OCI-LY3 (cell line): ENCODE results near the gene MYL12B.
A peak's percentile ranks its signal among the peaks of the same experiment; 100 is the strongest.
"Not testable (repeated sequence)": the region's sequence is repeated elsewhere in the genome, so short reads cannot be mapped to it uniquely, and the experiment has no call there.

Experiments
- H2AFZ ChIP-seq: fragments of 200-600, 300-600 bp; shearing (Covaris generic); 2 replicates; pipeline ENCODE4 v1.6.0; 2014; ENCODE audit warnings: antibody characterized with exemption, low read depth, low read length
- H3K27ac ChIP-seq: fragments of 200-600, 300-600 bp; sonication (generic); 2 replicates; pipeline ENCODE4 v1.5.1; 2014; ENCODE audit warnings: mild to moderate bottlenecking, low read length, moderate library complexity, mixed read lengths
- H3K27me3 ChIP-seq: fragments of 200-600, 300-600 bp; sonication (generic); 2 replicates; pipeline ENCODE4 v1.6.1; 2014; ENCODE audit warnings: low read depth, low read length, mixed read lengths
- H3K36me3 ChIP-seq: fragments of 200-600, 300-600 bp; sonication (generic); replicated peaks from 2 replicates; pipeline ENCODE3; 2014; ENCODE audit warnings: low read depth, low read length, mixed read lengths
- H3K4me1 ChIP-seq: fragments of 300-600, 200-600 bp; sonication (generic); 2 replicates; pipeline ENCODE4 v1.6.1; 2014; ENCODE audit warnings: low read length, mixed read lengths
- H3K4me2 ChIP-seq: fragments of 200-600, 300-600 bp; sonication (generic); 2 replicates; pipeline ENCODE4 v1.6.1; 2014; ENCODE audit warnings: low read length, mixed read lengths
- H3K4me3 ChIP-seq: fragments of 300-600, 200-600 bp; sonication (generic); 2 replicates; pipeline ENCODE4 v1.5.1; 2014; ENCODE audit warnings: antibody characterized with exemption, mild to moderate bottlenecking, low read length, moderate library complexity
- H3K79me2 ChIP-seq: fragments of 300-600, 200-600 bp; shearing (Covaris generic); 2 replicates; pipeline ENCODE4 v1.6.1; 2014; ENCODE audit warnings: mild to moderate bottlenecking, low read length, mixed read lengths
- H3K9ac ChIP-seq: fragments of 300-600, 200-600 bp; shearing (Covaris generic); 2 replicates; pipeline ENCODE4 v1.6.0; 2014; ENCODE audit warnings: mild to moderate bottlenecking, low read length, moderate library complexity
- H3K9me3 ChIP-seq: fragments of 200-600, 300-600 bp; shearing (Covaris generic); 2 replicates; pipeline ENCODE4 v1.6.1; 2014; ENCODE audit warnings: low read length, mixed read lengths; ENCODE audit not compliant: insufficient read depth
- H4K20me1 ChIP-seq: fragments of 200-600, 300-600 bp; sonication (generic); 2 replicates; pipeline ENCODE4 v1.6.1; 2016; ENCODE audit warnings: low read length, mixed read lengths; ENCODE audit not compliant: insufficient read depth
- EZH2phosphoT487 ChIP-seq: fragments of 200-600 bp; shearing (Covaris generic); IDR thresholded peaks from 2 replicates; pipeline ENCODE4 v1.6.1; 2018; ENCODE audit warnings: antibody characterized with exemption, mixed run types, low read depth
- TF ChIP-seq, protein P1 (sequence below): fragments of 200-600, 300-600 bp; sonication (generic); IDR thresholded peaks from 2 replicates; pipeline ENCODE4 v1.5.1; 2014; ENCODE audit warnings: antibody characterized with exemption, low read length, low read depth

MYL12B gene

DNA sequence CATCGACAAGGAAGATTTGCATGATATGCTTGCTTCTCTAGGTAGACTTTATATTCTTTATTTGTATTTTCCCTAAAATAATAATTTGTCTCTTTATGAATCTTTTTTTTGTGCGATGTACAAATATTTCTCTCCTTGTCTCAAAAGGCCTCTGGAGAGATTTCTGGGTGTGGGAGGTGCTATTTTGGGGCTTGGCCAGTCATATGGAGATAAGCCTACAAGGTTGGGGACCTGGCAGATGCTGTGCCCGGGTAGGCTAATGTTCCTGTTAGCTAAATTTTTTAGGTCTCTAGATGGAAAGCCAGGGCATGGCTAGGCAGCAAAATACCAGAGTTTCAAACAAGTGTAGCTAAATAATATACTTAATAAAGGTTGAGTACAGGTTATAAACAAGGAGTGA is 11.1 kb downstream of the MYL12B start:
- Histone ChIP-seq H3K4me2 (no peak overlapping the region), H3K9ac (no peak overlapping the region), H3K4me3 (no peak overlapping the region), H3K4me1 (peaks cover 24% of the 10 kb centered on the region), H3K27me3 (no peaks in the 10 kb centered on the region), H3K9me3 (no peaks in the 10 kb centered on the region), H2AFZ (no peak overlapping the region), H3K27ac (no peak overlapping the region), H3K79me2 (peaks cover 45% of the 10 kb centered on the region), H3K36me3 (peaks cover 31% of the 10 kb centered on the region), H4K20me1 (peaks cover 25% of the 10 kb centered on the region; the same call in 1 of the 2 replicates)
- TF ChIP-seq EZH2phosphoT487: no peak
- TF ChIP-seq, protein P1, sequence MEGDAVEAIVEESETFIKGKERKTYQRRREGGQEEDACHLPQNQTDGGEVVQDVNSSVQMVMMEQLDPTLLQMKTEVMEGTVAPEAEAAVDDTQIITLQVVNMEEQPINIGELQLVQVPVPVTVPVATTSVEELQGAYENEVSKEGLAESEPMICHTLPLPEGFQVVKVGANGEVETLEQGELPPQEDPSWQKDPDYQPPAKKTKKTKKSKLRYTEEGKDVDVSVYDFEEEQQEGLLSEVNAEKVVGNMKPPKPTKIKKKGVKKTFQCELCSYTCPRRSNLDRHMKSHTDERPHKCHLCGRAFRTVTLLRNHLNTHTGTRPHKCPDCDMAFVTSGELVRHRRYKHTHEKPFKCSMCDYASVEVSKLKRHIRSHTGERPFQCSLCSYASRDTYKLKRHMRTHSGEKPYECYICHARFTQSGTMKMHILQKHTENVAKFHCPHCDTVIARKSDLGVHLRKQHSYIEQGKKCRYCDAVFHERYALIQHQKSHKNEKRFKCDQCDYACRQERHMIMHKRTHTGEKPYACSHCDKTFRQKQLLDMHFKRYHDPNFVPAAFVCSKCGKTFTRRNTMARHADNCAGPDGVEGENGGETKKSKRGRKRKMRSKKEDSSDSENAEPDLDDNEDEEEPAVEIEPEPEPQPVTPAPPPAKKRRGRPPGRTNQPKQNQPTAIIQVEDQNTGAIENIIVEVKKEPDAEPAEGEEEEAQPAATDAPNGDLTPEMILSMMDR: no peak

DNA sequence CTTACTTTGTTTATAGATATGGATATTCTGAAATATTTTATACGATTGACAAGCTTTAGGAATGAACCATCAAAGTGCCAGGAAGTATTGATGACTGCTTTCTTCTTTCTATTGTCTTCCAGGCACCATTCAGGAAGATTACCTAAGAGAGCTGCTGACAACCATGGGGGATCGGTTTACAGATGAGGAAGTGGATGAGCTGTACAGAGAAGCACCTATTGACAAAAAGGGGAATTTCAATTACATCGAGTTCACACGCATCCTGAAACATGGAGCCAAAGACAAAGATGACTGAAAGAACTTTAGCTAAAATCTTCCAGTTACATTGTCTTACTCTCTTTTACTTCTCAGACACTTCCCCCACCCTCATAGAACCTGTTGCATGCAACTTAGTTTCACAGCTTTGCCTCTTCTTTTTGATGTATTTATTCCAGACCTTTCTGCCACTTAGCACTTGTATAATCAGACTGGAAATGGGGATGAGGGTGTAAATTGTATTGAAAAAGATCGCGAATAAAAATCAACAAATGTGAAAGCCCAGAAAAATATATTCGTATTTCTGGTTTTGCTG is 15.8 kb downstream of the MYL12B start:
- H3K79me2 ChIP-seq, H3K4me3 ChIP-seq, H3K9me3 ChIP-seq, H3K27ac ChIP-seq, H3K27me3 ChIP-seq, H2AFZ ChIP-seq, H3K9ac ChIP-seq, H4K20me1 ChIP-seq: not testable (repeated sequence)
- peaks cover 40% of the 10 kb centered on the region for H3K4me1 ChIP-seq
- H3K36me3 ChIP-seq: peaks cover 31% of the 10 kb centered on the region
- peak overlapping the region; percentile 4 for H3K4me2 ChIP-seq

DNA sequence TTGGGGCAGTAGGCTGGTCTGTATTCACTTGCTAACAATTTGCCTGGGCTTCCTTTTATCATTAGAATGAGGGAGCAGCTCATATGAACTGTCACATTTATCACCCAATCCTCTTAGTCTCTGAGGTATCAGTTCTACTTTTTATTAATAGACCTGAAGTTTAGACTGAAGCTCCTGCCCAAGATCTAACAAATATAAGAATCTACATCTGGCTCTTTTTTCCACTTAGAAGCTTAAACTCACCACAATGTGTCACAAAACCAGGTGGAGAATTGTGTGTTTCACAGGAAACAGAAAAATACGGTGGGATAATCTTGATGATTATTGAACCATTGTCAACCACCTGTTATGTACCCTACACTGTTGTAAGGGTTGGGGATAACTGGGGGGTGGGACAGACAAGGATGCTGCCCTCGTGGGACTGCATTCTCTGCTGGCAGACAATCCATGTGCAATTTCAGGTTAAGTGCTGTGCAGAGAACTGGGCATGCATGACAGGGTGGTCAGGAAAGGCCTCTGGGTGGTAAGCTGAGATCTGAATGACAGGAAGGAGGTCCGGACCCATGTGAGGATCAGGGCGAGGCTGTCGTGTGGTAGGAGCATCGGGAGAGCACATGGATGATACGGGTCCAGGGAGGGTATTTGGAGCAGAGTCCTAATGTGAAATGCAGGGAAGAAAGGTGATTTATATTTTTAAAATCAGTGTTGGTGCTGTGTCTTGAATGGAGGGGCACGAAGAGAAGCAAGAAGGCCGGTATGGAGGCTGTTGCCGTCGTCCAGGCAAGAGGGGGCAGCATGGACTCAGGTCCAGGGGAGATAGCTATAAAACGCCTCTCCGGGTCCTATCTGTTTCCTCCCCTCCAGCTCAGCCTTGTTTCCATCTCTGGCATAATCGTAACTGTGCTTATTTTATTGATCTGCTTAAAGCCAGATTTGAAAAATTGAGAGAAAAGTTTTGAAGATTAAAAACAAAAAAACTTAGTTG is 17.6 kb downstream of the MYL12B start:
- no peak for TF ChIP-seq EZH2phosphoT487
- TF ChIP-seq, protein P1: peak; percentile 33
- peak overlapping the region; percentile 86 for H3K27ac ChIP-seq
- H3K4me2 ChIP-seq: peak overlapping the region; percentile 77
- H3K9ac ChIP-seq: peak overlapping the region; percentile 50
- peak overlapping the region; percentile 56 for H3K4me3 ChIP-seq
- peaks cover 24% of the 10 kb centered on the region for H3K36me3 ChIP-seq
- H2AFZ ChIP-seq: no peak overlapping the region
- peaks cover 40% of the 10 kb centered on the region for H3K4me1 ChIP-seq
- H3K79me2 ChIP-seq: no peaks in the 10 kb centered on the region
- H3K9me3 ChIP-seq: no peaks in the 10 kb centered on the region
- H3K27me3 ChIP-seq: no peaks in the 10 kb centered on the region
- H4K20me1 ChIP-seq: no peaks in the 10 kb centered on the region

DNA sequence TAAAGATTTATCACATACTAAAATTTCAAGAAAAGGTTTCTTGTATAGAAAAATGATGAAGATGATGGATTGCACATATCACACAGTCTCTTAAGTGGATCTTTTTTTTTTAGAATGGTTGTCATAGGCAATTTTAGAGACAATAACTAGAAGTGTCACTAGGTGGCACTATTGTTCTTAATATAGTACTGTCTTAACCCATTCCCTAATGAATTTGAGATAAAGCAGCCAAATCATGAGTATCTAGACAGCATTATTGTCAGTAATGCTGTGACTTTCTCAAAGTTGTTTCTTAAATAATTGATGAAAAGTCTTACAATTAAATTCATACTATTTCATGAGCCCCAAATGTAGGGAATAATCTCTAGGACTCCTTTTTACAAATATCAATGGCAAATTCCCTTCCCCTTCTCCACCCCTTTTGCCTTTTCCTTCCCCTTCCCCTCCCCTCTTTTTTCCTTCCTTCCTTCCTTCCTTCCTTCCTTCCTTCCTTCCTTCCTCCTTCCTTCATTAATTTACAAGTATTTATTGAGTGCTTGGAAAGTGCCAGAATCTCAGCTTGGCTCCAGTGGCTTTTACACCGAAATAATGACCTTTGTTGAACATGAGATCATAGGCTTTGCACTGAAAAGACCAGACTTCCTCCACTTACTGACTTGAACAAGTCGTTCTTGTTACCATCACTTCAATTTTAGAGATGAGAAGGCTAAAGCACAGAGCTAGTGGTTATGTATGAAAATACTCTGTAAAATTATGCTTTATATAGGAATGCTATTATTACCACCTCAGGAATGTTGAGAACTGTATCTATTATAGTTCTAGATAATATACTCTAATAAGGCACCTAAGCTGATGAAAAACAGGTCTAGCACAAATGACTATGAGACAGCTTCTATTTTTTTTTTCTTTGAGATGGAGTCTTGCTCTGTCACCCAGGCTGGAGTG is 19.8 kb downstream of the MYL12B start:
- Histone ChIP-seq H3K36me3 (peaks cover 18% of the 10 kb centered on the region), H3K79me2 (no peaks in the 10 kb centered on the region), H3K4me2 (no peak overlapping the region), H3K27ac (no peak overlapping the region; the same call in 1 of the 2 replicates), H3K27me3 (no peaks in the 10 kb centered on the region), H4K20me1 (no peaks in the 10 kb centered on the region), H2AFZ (no peak overlapping the region), H3K4me1 (peaks cover 50% of the 10 kb centered on the region), H3K9ac (peak overlapping the region; percentile 14; the same call in 1 of the 2 replicates), H3K9me3 (peaks cover 13% of the 10 kb centered on the region), H3K4me3 (no peak overlapping the region)
- TF ChIP-seq EZH2phosphoT487: no peak
- TF ChIP-seq, protein P1: peak; percentile 81
